ENCODE data around the gene PRICKLE4. TPM values are rescaled to one million over a fixed set of nuclear protein-coding genes. Genes with fewer than 3 reads are reported as not detected.

Gene PRICKLE4
- total and polyA plus RNA-seq, 2 of the 13 experiments (the other 11 are each of a cell fraction or from before 2014, with no cell fraction given): 0.92 to 1.2 TPM

- TF ChIP-seq PAXIP1 (CRISPR knock-in tag; conservative IDR thresholded peaks at IDR 0.05): peak; percentile 84
- no peak for TF ChIP-seq ZFYVE20 (CRISPR knock-in tag; IDR thresholded peaks at IDR 0.05; ENCODE audit: borderline replicate concordance, low read depth)
- TF ChIP-seq CEBPB (IDR thresholded peaks at IDR 0.05; ENCODE audit: borderline replicate concordance, low read depth, low read length): no peak
- TF ChIP-seq, protein P1, sequence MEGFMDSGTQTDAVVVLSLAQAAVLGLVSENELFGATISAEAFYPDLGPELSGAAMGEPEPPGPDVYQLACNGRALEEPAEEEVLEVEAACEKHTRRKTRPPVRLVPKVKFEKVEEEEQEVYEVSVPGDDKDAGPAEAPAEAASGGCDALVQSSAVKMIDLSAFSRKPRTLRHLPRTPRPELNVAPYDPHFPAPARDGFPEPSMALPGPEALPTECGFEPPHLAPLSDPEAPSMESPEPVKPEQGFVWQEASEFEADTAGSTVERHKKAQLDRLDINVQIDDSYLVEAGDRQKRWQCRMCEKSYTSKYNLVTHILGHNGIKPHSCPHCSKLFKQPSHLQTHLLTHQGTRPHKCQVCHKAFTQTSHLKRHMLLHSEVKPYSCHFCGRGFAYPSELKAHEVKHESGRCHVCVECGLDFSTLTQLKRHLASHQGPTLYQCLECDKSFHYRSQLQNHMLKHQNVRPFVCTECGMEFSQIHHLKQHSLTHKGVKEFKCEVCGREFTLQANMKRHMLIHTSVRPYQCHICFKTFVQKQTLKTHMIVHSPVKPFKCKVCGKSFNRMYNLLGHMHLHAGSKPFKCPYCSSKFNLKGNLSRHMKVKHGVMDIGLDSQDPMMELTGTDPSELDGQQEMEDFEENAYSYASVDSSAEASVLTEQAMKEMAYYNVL (CRISPR knock-in tag; IDR thresholded peaks at IDR 0.05; ENCODE audit: borderline replicate concordance): no peak
- TF ChIP-seq KDM3A (CRISPR knock-in tag; IDR thresholded peaks at IDR 0.05; ENCODE audit: low read depth): no peak
- TF ChIP-seq IKZF4 (CRISPR knock-in tag; IDR thresholded peaks at IDR 0.05; ENCODE audit: borderline replicate concordance, low read depth, not compliant biosample characterization): no peak
- TF ChIP-seq YEATS4 (CRISPR knock-in tag; IDR thresholded peaks at IDR 0.05; ENCODE audit: borderline replicate concordance): no peak
- no peak for TF ChIP-seq SMARCC2 (IDR thresholded peaks at IDR 0.05)
- 0 out of 2 replicates have a peak, but pooled peaks have one; percentile 28 for TF ChIP-seq PPARG (CRISPR knock-in tag; conservative IDR thresholded peaks at IDR 0.05)
- no peak for TF ChIP-seq BHLHE40 (IDR thresholded peaks at IDR 0.05; ENCODE audit: low read length)
- TF ChIP-seq MAZ (IDR thresholded peaks at IDR 0.05; ENCODE audit: borderline replicate concordance, low read depth, low read length): peak; percentile 59; the same call in 1 of the 2 replicates
- 0 out of 2 replicates have a peak, but pooled peaks have one; percentile 31 for TF ChIP-seq MAZ (CRISPR knock-in tag; IDR thresholded peaks at IDR 0.05; ENCODE audit: low read depth)
- TF ChIP-seq ZNF34 (CRISPR knock-in tag; IDR thresholded peaks at IDR 0.05; ENCODE audit: borderline replicate concordance): no peak
- TF ChIP-seq, protein P2, sequence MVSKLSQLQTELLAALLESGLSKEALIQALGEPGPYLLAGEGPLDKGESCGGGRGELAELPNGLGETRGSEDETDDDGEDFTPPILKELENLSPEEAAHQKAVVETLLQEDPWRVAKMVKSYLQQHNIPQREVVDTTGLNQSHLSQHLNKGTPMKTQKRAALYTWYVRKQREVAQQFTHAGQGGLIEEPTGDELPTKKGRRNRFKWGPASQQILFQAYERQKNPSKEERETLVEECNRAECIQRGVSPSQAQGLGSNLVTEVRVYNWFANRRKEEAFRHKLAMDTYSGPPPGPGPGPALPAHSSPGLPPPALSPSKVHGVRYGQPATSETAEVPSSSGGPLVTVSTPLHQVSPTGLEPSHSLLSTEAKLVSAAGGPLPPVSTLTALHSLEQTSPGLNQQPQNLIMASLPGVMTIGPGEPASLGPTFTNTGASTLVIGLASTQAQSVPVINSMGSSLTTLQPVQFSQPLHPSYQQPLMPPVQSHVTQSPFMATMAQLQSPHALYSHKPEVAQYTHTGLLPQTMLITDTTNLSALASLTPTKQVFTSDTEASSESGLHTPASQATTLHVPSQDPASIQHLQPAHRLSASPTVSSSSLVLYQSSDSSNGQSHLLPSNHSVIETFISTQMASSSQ (IDR thresholded peaks at IDR 0.05; ENCODE audit: low read depth): no peak
- TF ChIP-seq, protein P2 (CRISPR knock-in tag; IDR thresholded peaks at IDR 0.05; ENCODE audit: borderline replicate concordance): peak; percentile 39; the same call in 1 of the 2 replicates
- no peak for TF ChIP-seq DNMT1 (CRISPR knock-in tag; IDR thresholded peaks at IDR 0.05)
Measured at GRCh38 chr6:41768545-41769308, 11.9 kb upstream of the PRICKLE4 start (continued).

All from HepG2 (cell line).